Activated CD8-positive, alpha-beta memory T cell treated with anti-CD3 and anti-CD28 coated beads for 1 hour (primary cell): ENCODE data around the gene MTMR10.

Experiments used
- DNase-seq, 2 donors: peaks; one replicate each; pipeline ENCODE4 v3.0.0-alpha.2; 2020; ENCODE audit warnings: low read depth in 1 of 2; ENCODE audit errors: extremely low read depth in 1 of 2

The MTMR10 gene

GRCh38 chr15:30958219-30958618 is 33.2 kb downstream of the MTMR10 start:
- no peak for DNase-seq

GRCh38 chr15:30956216-30957124 is 35.0 kb downstream of the MTMR10 start:
- no peak for DNase-seq

- DNase-seq = no peak
Observed at GRCh38 chr15:30954674-30955073, 36.8 kb downstream of the MTMR10 start.

DNA sequence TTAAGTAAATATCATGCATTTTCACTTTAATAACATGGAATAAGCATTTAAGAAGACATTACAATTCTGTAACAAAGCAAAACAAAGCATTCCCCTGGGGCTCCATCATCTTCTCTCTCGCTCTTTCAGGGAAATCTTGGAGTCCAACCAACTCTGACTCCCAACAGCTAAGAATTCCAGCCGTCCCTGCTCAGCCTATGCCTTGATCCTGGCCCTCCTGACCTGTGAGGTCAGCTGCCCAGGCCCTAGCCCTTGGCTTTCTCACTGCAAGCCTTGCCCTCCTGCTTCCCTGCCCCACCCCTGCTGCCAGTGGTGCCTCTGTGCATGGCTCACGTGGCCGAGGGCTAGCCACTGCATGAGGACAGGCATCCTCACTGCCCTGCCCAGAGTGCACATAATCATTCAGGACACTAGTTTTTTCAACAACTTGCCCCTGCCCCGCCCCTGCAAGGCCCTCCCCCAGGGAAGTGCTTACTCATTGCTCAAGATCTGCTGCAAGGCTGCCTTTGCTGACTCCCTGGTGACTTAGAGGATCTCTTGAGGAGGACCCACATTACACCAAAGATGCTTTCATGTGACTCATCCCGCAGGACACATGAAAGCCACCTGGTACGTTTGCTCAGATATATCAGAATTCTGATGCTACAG is 37.6 kb downstream of the MTMR10 start:
- DNase-seq = no peak

DNA sequence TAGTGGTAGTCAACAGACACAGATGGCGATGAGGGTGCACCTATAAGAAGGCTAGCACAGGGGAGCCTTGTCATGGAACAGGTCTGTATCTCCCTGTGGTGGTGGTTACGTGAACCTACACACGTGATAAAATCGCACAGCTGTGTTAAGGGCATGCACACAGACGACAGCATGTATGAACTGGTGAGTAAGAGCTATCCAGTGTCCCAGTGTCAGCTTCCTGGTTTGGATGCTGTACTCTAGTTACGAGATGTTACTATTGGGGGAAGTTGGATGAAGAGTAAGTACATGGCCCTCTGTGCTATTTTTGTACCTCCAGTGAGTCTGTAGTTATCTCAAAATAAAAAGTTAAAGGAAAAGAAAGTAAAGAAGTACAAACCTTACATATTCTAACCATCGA is 38.2 kb downstream of the MTMR10 start:
- DNase-seq = no peak

- no peak for DNase-seq
Observed at GRCh38 chr15:30943654-30944335, 47.6 kb downstream of the MTMR10 start.

- no peak for DNase-seq
Observed at GRCh38 chr15:30941520-30941919, 49.9 kb downstream of the MTMR10 start.

DNA sequence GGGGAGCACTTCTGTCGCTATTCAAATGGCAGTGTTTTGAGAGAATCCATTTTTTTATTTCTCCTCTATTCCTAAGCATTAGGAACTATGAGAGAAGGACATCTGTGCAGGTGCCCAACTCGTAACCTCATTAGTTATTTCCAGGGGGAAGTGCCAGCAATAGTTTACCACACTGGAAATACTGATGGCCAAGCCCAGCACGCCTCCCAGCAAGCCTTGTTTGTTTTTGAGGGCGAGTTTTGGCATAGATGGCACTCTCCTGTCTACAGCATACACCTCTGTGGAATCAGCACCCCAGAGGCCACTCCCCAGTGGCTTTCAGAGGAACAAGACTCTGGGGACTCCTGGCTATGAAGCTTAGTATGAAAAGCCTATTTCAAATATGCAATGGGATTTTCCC is 51.1 kb downstream of the MTMR10 start:
- no peak for DNase-seq

DNA sequence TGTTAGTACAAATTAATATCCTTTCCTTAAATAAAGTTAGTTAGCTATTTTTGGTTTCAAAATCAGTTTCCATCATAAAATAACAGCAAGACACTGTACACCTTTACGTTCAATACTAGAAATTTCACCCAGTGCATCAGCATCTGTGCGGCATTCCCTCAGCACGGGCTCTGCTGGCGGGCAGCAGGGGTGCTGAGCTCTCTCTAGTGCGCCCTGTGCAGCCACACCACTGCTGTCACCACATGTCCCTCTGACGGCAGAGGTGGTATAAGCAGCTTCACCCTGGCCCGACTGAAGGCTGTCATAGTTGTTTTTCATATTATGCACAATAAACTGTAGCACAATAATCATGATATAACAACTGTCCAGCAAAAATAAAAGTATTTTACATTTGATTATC is 52.3 kb downstream of the MTMR10 start:
- no peak for DNase-seq

GRCh38 chr15:30933293-30933692 is 58.1 kb downstream of the MTMR10 start:
- no peak for DNase-seq

GRCh38 chr15:30930422-30930821 is 61.0 kb downstream of the MTMR10 start:
- DNase-seq = no peak

DNA sequence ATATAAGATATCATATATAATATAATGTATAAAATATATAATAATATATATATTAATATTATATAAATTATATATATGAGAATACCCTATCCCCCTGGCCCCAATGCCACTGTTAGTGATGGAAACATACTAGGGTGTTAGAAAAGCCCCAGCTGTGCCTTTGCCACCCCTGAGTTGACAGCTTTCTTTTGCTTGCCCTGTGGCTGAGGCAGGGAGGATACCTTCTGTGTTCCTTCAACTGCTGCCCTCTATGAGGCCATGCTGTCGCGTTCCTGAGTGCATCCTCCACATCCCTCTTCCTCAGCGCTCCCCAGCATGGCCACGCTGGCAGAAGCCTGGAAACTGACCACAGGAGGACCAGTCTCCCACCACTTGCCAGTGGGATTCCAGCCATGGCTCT is 61.4 kb downstream of the MTMR10 start:
- DNase-seq = no peak

GRCh38 chr15:30929064-30929669 is 62.3 kb downstream of the MTMR10 start:
- DNase-seq = no peak

DNA sequence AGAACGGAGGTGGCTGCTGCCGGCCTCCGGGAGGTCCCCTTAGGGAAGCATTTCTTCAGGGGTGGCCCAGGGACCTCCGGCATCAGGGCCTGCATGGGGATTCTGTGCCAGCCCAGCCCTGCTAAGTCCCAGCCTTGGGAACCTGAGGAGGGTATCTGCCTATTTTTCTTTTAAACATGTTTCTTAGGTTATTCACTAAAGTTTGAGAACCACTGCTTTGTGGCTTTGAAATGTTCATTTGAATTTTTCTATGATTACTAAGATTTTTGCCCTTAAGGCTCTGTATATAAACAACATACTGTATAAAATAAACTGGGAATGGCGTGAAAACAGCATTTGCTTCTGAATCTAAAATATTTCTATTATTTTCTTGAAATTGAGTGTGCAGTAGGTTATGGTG is 63.4 kb downstream of the MTMR10 start:
- DNase-seq = no peak

GRCh38 chr15:30927148-30927761 is 64.2 kb downstream of the MTMR10 start:
- DNase-seq = no peak

GRCh38 chr15:30926161-30926560 is 65.3 kb downstream of the MTMR10 start:
- DNase-seq = no peak

DNA sequence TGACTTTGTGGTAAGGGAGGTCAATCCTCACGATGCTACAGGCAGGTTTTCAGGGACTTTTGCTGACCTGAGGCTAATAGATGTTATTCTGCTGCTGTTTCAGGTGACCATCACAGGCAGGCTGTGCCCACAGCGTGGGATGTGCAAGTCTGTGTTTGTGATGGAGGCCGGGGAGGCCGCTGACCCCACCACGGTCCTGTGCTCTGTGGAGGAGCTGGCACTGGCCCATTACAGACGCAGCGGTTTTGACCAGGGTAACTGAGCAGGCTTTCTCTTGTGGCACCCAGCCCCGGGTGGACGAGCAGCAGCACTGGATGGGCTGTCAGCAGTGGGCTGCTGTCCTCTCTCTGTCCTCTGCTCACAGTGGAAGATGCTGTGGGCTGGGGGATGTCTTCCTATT is 65.7 kb downstream of the MTMR10 start:
- no peak for DNase-seq

DNA sequence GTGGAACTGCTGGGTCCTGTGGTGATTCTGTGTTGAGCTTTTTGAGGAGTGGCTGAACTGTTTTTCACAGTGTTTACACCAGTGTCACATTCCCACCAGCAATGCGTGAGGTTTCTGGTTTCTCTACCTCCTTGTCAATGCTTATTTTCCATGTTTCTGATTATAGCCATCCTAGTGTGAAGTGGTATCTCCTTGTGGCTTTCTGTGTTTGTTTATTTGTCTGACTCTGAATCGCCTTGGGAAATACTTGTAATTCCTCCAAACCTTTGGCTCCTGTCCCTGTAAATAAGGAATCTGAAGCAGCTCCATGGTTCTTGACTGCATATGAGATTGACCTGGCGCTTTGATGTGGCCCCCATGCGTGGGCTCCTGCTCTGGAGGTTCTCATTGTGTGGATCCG is 67.1 kb downstream of the MTMR10 start:
- DNase-seq = no peak

DNA sequence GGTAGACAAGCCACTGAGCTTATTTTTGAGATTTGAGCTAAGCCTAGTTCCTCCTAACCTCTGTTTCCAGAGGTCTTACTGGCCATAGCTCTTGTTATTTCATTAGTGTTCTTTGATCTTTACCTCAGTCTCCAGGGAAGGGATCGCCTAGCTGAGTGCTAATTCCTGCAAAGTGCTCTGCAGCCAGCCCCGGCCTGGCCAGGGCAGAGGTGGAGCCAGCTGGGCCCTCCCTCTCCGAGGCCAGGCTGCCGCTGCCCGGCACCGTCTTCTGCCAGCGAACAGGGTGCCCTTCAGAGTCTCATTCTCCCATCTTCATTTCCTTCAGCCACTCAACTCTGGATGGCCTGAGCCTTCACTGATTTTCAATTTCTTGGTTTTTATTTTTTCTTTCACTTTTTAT is 68.0 kb downstream of the MTMR10 start:
- DNase-seq = no peak

GRCh38 chr15:30922480-30923311 is 68.7 kb downstream of the MTMR10 start:
- DNase-seq = no peak
